ENCODE results near the gene GPR158. TPM values are rescaled to one million over a fixed set of nuclear protein-coding genes. Genes with fewer than 3 reads are reported as not detected.

Gene GPR158
- total RNA-seq, 1 donor from 2014 or later: 0.10 TPM

DNA sequence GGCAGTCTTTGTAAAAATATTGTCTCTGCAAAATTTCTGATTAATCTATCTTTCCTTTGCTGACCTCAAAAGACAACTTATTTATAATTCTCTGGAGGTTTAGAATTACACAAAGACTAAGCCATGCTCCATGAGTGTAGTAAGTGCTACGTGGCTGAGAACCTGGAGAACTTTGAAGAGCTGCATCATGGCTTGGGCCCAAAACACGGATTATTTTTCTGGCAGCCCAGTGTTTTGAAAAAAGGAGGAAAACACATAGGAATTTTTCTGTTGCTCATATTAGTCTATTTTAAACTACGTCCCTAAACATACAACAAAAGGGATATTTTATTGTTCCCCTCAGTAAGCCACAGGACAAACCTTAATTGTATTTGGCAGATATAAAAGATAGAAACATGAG lies 398.5 kb downstream of the GPR158 start:
- Mint-ChIP-seq H3K9me3 (ENCODE audit: low read depth) (no peaks in the 10 kb centered on the region), H3K27me3 (no peaks in the 10 kb centered on the region), H3K4me1 (ENCODE audit: low read depth) (no peaks in the 10 kb centered on the region), H3K36me3 (ENCODE audit: insufficient read depth) (no peaks in the 10 kb centered on the region), H3K27ac (no peak overlapping the region), H3K4me3 (ENCODE audit: low read depth) (no peak overlapping the region)
- TF ChIP-seq, protein P1, sequence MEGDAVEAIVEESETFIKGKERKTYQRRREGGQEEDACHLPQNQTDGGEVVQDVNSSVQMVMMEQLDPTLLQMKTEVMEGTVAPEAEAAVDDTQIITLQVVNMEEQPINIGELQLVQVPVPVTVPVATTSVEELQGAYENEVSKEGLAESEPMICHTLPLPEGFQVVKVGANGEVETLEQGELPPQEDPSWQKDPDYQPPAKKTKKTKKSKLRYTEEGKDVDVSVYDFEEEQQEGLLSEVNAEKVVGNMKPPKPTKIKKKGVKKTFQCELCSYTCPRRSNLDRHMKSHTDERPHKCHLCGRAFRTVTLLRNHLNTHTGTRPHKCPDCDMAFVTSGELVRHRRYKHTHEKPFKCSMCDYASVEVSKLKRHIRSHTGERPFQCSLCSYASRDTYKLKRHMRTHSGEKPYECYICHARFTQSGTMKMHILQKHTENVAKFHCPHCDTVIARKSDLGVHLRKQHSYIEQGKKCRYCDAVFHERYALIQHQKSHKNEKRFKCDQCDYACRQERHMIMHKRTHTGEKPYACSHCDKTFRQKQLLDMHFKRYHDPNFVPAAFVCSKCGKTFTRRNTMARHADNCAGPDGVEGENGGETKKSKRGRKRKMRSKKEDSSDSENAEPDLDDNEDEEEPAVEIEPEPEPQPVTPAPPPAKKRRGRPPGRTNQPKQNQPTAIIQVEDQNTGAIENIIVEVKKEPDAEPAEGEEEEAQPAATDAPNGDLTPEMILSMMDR (IDR thresholded peaks at IDR 0.05; ENCODE audit: unreplicated experiment): no peak
- DNase-seq (ENCODE audit: low spot score, unreplicated experiment): no peak

GRCh38 chr10:25575343-25575742 lies 400.5 kb downstream of the GPR158 start:
- TF ChIP-seq, protein P1 (IDR thresholded peaks at IDR 0.05; ENCODE audit: unreplicated experiment): no peak
- no peaks in the 10 kb centered on the region for H3K27me3 Mint-ChIP-seq

DNA sequence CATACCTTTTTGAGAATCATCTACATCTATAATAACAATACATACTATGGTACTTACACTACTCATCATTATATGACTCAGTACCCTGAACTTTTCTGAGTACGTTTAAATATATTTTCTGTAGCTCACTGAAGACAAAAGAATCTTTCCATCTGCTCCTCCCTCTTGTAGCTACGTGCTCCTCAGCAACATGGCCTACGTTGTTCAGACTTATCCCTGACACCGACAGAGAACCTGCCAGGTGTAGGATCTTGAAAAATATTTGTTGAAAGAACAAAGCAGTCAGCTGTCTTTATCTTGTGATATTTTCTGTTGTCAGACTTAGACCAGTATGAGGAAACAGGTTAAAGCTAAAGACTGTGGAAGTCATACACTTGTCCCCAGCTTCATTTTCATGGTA lies 403.3 kb downstream of the GPR158 start:
- TF ChIP-seq, protein P1 (IDR thresholded peaks at IDR 0.05; ENCODE audit: unreplicated experiment): no peak
- H3K27me3 Mint-ChIP-seq: no peaks in the 10 kb centered on the region
- H3K36me3 Mint-ChIP-seq (ENCODE audit: insufficient read depth): no peaks in the 10 kb centered on the region
- no peak overlapping the region for H3K4me3 Mint-ChIP-seq (ENCODE audit: low read depth)
- H3K9me3 Mint-ChIP-seq (ENCODE audit: low read depth): no peaks in the 10 kb centered on the region
- DNase-seq (ENCODE audit: low spot score, unreplicated experiment): no peak
- H3K27ac Mint-ChIP-seq: no peak overlapping the region
- H3K4me1 Mint-ChIP-seq (ENCODE audit: low read depth): peaks cover 2% of the 10 kb centered on the region

More at GRCh38 chr10:25575343-25575742, 400.5 kb downstream of the GPR158 start:
- no peaks in the 10 kb centered on the region for H3K9me3 Mint-ChIP-seq (ENCODE audit: low read depth)
- H3K4me1 Mint-ChIP-seq (ENCODE audit: low read depth): no peaks in the 10 kb centered on the region
- no peak overlapping the region for H3K27ac Mint-ChIP-seq
- no peak overlapping the region for H3K4me3 Mint-ChIP-seq (ENCODE audit: low read depth)
- DNase-seq (ENCODE audit: low spot score, unreplicated experiment): no peak
- no peaks in the 10 kb centered on the region for H3K36me3 Mint-ChIP-seq (ENCODE audit: insufficient read depth)

DNA sequence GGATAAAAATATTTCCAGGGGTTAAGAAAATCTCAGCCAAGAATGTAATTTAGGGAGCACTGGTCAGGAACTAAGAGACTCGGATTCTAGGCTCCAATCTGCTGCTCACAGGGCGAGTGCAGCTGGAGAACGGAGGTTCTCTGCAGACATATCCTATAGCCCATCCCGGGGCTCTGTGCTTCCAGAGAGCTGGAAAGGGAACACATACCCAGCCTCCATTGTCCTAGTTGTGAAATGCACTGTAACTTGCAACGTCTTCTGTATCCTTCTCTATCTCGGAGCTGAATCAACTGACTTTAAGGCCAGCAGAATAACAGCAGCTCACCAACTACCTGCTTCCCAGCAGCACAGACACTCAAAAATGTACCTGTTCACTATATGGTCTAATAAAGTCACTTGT lies 408.2 kb downstream of the GPR158 start:
- no peak for DNase-seq (ENCODE audit: low spot score, unreplicated experiment)
- H3K27ac Mint-ChIP-seq: no peak overlapping the region
- H3K27me3 Mint-ChIP-seq: no peaks in the 10 kb centered on the region
- TF ChIP-seq, protein P1 (IDR thresholded peaks at IDR 0.05; ENCODE audit: unreplicated experiment): no peak
- no peaks in the 10 kb centered on the region for H3K36me3 Mint-ChIP-seq (ENCODE audit: insufficient read depth)
- H3K4me3 Mint-ChIP-seq (ENCODE audit: low read depth): no peak overlapping the region
- peaks cover 3% of the 10 kb centered on the region for H3K4me1 Mint-ChIP-seq (ENCODE audit: low read depth)
- peaks cover 16% of the 10 kb centered on the region for H3K9me3 Mint-ChIP-seq (ENCODE audit: low read depth)

DNA sequence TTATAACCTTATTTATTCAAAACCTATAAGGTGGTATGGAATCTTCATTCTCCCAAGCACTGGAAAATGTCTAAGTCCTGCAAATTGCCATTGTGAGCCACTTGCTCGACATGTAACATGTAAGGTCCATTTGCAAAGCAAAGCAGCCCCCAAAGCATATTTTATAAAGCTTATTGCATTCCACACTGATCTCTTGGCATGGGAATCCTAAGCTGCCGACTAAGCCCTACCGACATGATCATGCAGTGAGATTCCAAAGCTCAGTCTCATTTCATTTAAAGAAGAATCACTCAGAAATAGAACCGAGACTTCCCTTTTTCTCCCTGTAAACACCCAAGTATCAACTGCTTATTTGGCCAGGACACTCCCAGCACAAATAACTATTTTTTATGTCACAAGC lies 425.9 kb downstream of the GPR158 start:
- no peak overlapping the region for H3K27ac Mint-ChIP-seq
- DNase-seq (ENCODE audit: low spot score, unreplicated experiment): no peak
- peaks cover 12% of the 10 kb centered on the region for H3K4me1 Mint-ChIP-seq (ENCODE audit: low read depth)
- TF ChIP-seq, protein P1 (IDR thresholded peaks at IDR 0.05; ENCODE audit: unreplicated experiment): no peak
- H3K4me3 Mint-ChIP-seq (ENCODE audit: low read depth): no peak overlapping the region
- H3K36me3 Mint-ChIP-seq (ENCODE audit: insufficient read depth): no peaks in the 10 kb centered on the region
- peaks cover 2% of the 10 kb centered on the region for H3K27me3 Mint-ChIP-seq
- peaks cover 4% of the 10 kb centered on the region for H3K9me3 Mint-ChIP-seq (ENCODE audit: low read depth)

Data from progenitor cell of endocrine pancreas (in vitro differentiated cells).